MG63 (cell line): Measurements from ENCODE around the gene OPCML. TPM values are rescaled to one million over a fixed set of nuclear protein-coding genes. Genes with fewer than 3 reads are reported as not detected.

ENCODE experiments used
- DNase-seq: peaks from one replicate; pipeline ENCODE4 v3.0.0-alpha.2; 2020
- H3K27me3 ChIP-seq: fragments of 250-450 bp; sonication (Bioruptor Pico); 2 replicates; pipeline ENCODE4 v1.5.1; 2020; ENCODE audit warnings: mild to moderate bottlenecking, moderate library complexity
- H3K36me3 ChIP-seq: fragments of 250-450 bp; sonication (Bioruptor Pico); 2 replicates; pipeline ENCODE4 v1.5.1; 2020; ENCODE audit warnings: mild to moderate bottlenecking, moderate library complexity
- H3K4me3 ChIP-seq: fragments of 250-450 bp; sonication (Bioruptor Pico); 2 replicates; pipeline ENCODE4 v1.5.1; 2020; ENCODE audit warnings: mild to moderate bottlenecking, moderate library complexity
- H3K9me3 ChIP-seq: fragments of 250-450 bp; sonication (Bioruptor Pico); 2 replicates; pipeline ENCODE4 v1.5.1; 2020; ENCODE audit warnings: mild to moderate bottlenecking, moderate library complexity
- total RNA-seq: library from RNA; depleted of rRNA; stranded (reverse); fragments of >200 nt; shearing (Covaris generic); gene quantifications from 2 replicates; pipeline ENCODE4 v1.2.3, GENCODE V29; 2014; ENCODE audit warnings: low replicate concordance

Gene OPCML
- total RNA-seq, 1 experiment from 2014 or later: not detected

GRCh38 chr11:132590554-132590953, 941.7 kb downstream of the OPCML start:
- H3K9me3 ChIP-seq: no peaks in the 10 kb centered on the region
- H3K27me3 ChIP-seq: peaks cover 3% of the 10 kb centered on the region; the same call in 1 of the 2 replicates
- DNase-seq: no peak
- no peak overlapping the region for H3K4me3 ChIP-seq
- no peaks in the 10 kb centered on the region for H3K36me3 ChIP-seq

GRCh38 chr11:132589791-132590190, 942.5 kb downstream of the OPCML start:
- Histone ChIP-seq H3K9me3 (no peaks in the 10 kb centered on the region), H3K36me3 (no peaks in the 10 kb centered on the region), H3K4me3 (no peak overlapping the region), H3K27me3 (peaks cover 3% of the 10 kb centered on the region; the same call in 1 of the 2 replicates)
- DNase-seq: no peak

- no peak overlapping the region for H3K4me3 ChIP-seq
- no peaks in the 10 kb centered on the region for H3K27me3 ChIP-seq
- no peaks in the 10 kb centered on the region for H3K36me3 ChIP-seq
- DNase-seq: peak; percentile 39
- H3K9me3 ChIP-seq: no peaks in the 10 kb centered on the region
These were observed 943.9 kb downstream of the OPCML start for GRCh38 chr11:132588366-132588765.

GRCh38 chr11:132587716-132588115, 944.6 kb downstream of the OPCML start:
- Histone ChIP-seq H3K4me3 (no peak overlapping the region), H3K27me3 (no peaks in the 10 kb centered on the region), H3K36me3 (no peaks in the 10 kb centered on the region), H3K9me3 (no peaks in the 10 kb centered on the region)
- no peak for DNase-seq

- DNase-seq: peak; percentile 49
- Histone ChIP-seq H3K27me3 (no peaks in the 10 kb centered on the region), H3K4me3 (no peak overlapping the region), H3K36me3 (no peaks in the 10 kb centered on the region), H3K9me3 (no peaks in the 10 kb centered on the region)
These were observed 945.5 kb downstream of the OPCML start for GRCh38 chr11:132586801-132587200.

GRCh38 chr11:132579634-132580327, 952.5 kb downstream of the OPCML start:
- Histone ChIP-seq H3K36me3 (no peaks in the 10 kb centered on the region), H3K9me3 (no peaks in the 10 kb centered on the region), H3K27me3 (no peaks in the 10 kb centered on the region), H3K4me3 (no peak overlapping the region)
- DNase-seq: no peak

GRCh38 chr11:132579136-132579535, 953.2 kb downstream of the OPCML start:
- H3K9me3 ChIP-seq: no peaks in the 10 kb centered on the region
- no peak overlapping the region for H3K4me3 ChIP-seq
- no peaks in the 10 kb centered on the region for H3K36me3 ChIP-seq
- no peaks in the 10 kb centered on the region for H3K27me3 ChIP-seq
- no peak for DNase-seq

GRCh38 chr11:132578580-132578979, 953.7 kb downstream of the OPCML start:
- Histone ChIP-seq H3K9me3 (no peaks in the 10 kb centered on the region), H3K4me3 (no peak overlapping the region), H3K27me3 (no peaks in the 10 kb centered on the region), H3K36me3 (no peaks in the 10 kb centered on the region)
- no peak for DNase-seq

- no peaks in the 10 kb centered on the region for H3K36me3 ChIP-seq
- no peaks in the 10 kb centered on the region for H3K27me3 ChIP-seq
- no peak overlapping the region for H3K4me3 ChIP-seq
- no peaks in the 10 kb centered on the region for H3K9me3 ChIP-seq
- peak; percentile 86 for DNase-seq
These were observed 955.6 kb downstream of the OPCML start for GRCh38 chr11:132576706-132577105.

- Histone ChIP-seq H3K36me3 (no peaks in the 10 kb centered on the region), H3K9me3 (no peaks in the 10 kb centered on the region), H3K4me3 (no peak overlapping the region), H3K27me3 (no peaks in the 10 kb centered on the region)
- DNase-seq: no peak
These were observed 968.0 kb downstream of the OPCML start for GRCh38 chr11:132564091-132564885.

GRCh38 chr11:132563050-132563449, 969.3 kb downstream of the OPCML start:
- Histone ChIP-seq H3K4me3 (no peak overlapping the region), H3K9me3 (no peaks in the 10 kb centered on the region), H3K27me3 (no peaks in the 10 kb centered on the region), H3K36me3 (no peaks in the 10 kb centered on the region)
- DNase-seq: no peak

- no peak overlapping the region for H3K4me3 ChIP-seq
- no peaks in the 10 kb centered on the region for H3K36me3 ChIP-seq
- H3K9me3 ChIP-seq: no peaks in the 10 kb centered on the region
- H3K27me3 ChIP-seq: no peaks in the 10 kb centered on the region
- no peak for DNase-seq
These were observed 970.4 kb downstream of the OPCML start for GRCh38 chr11:132561937-132562336.

- Histone ChIP-seq H3K27me3 (no peaks in the 10 kb centered on the region), H3K9me3 (no peaks in the 10 kb centered on the region), H3K4me3 (no peak overlapping the region), H3K36me3 (no peaks in the 10 kb centered on the region)
- DNase-seq: no peak
These were observed 972.8 kb downstream of the OPCML start for GRCh38 chr11:132559331-132560036.

GRCh38 chr11:132556316-132556715, 976.0 kb downstream of the OPCML start:
- no peaks in the 10 kb centered on the region for H3K36me3 ChIP-seq
- no peaks in the 10 kb centered on the region for H3K27me3 ChIP-seq
- H3K9me3 ChIP-seq: no peaks in the 10 kb centered on the region
- no peak for DNase-seq
- H3K4me3 ChIP-seq: no peak overlapping the region

- Histone ChIP-seq H3K27me3 (no peaks in the 10 kb centered on the region), H3K4me3 (no peak overlapping the region), H3K36me3 (no peaks in the 10 kb centered on the region), H3K9me3 (no peaks in the 10 kb centered on the region)
- DNase-seq: no peak
These were observed 976.7 kb downstream of the OPCML start for GRCh38 chr11:132555617-132556016.

GRCh38 chr11:132551016-132551415, 981.3 kb downstream of the OPCML start:
- Histone ChIP-seq H3K36me3 (no peaks in the 10 kb centered on the region), H3K4me3 (no peak overlapping the region), H3K9me3 (no peaks in the 10 kb centered on the region), H3K27me3 (no peaks in the 10 kb centered on the region)
- no peak for DNase-seq

- H3K36me3 ChIP-seq: no peaks in the 10 kb centered on the region
- DNase-seq: no peak
- H3K27me3 ChIP-seq: no peaks in the 10 kb centered on the region
- H3K4me3 ChIP-seq: no peak overlapping the region
- H3K9me3 ChIP-seq: no peaks in the 10 kb centered on the region
These were observed 982.7 kb downstream of the OPCML start for GRCh38 chr11:132549561-132549960.
